Mesenchymal stem cell (in vitro differentiated cells and primary cell): ENCODE data around the gene IQGAP1.

ENCODE experiments used
- DNase-seq: peaks from one replicate; pipeline ENCODE4 v3.0.0-alpha.2; 2013
- H2AFZ ChIP-seq: one replicate; pipeline ENCODE4 v1.6.1; 2013; ENCODE audit warnings: low read depth, mild to moderate bottlenecking, control low read depth, inconsistent platforms, low read length, moderate library complexity
- H2AK5ac ChIP-seq: 2 replicates; pipeline ENCODE4 v1.6.1; 2013; ENCODE audit warnings: low read length, moderate library complexity, mild to moderate bottlenecking, inconsistent platforms; ENCODE audit not compliant: severe bottlenecking
- H2BK120ac ChIP-seq: one replicate; pipeline ENCODE4 v1.6.1; 2013; ENCODE audit warnings: low read depth, mild to moderate bottlenecking, inconsistent platforms, low read length, moderate library complexity
- H2BK12ac ChIP-seq, 2 experiments: one replicate each; pipeline ENCODE4 v1.6.1; 2013; ENCODE audit warnings: inconsistent platforms in 2 of 2, low read length in 2 of 2, mild to moderate bottlenecking in 2 of 2, moderate library complexity in 2 of 2, control low read depth in 1 of 2
- H2BK15ac ChIP-seq: one replicate; pipeline ENCODE4 v1.6.1; 2013; ENCODE audit warnings: mild to moderate bottlenecking, low read depth, inconsistent platforms; ENCODE audit not compliant: poor library complexity, severe bottlenecking
- H2BK5ac ChIP-seq: 2 replicates; pipeline ENCODE4 v1.6.1; 2013; ENCODE audit warnings: low read depth, mild to moderate bottlenecking, low read length, control low read depth, inconsistent platforms; ENCODE audit not compliant: poor library complexity, severe bottlenecking
- H3K14ac ChIP-seq, 2 experiments: one replicate each; pipeline ENCODE4 v1.6.1; 2013; ENCODE audit warnings: inconsistent platforms in 2 of 2, low read length in 2 of 2, control low read depth in 1 of 2, mild to moderate bottlenecking in 1 of 2, moderate library complexity in 1 of 2
- H3K18ac ChIP-seq, 2 experiments: one replicate each; pipeline ENCODE4 v1.6.1; 2013; ENCODE audit warnings: inconsistent platforms in 2 of 2, low read length in 2 of 2, control low read depth in 1 of 2, low read depth in 1 of 2, mild to moderate bottlenecking in 1 of 2
- H3K23ac ChIP-seq, 2 experiments: one replicate each; pipeline ENCODE4 v1.6.1; 2013; ENCODE audit warnings: inconsistent platforms in 2 of 2, low read length in 2 of 2, mild to moderate bottlenecking in 2 of 2, moderate library complexity in 2 of 2, control low read depth in 1 of 2
- H3K27ac ChIP-seq: 2 replicates; pipeline ENCODE4 v1.5.1; 2013; ENCODE audit warnings: mild to moderate bottlenecking, moderate library complexity, low read length, control low read depth, inconsistent platforms; ENCODE audit not compliant: poor library complexity, severe bottlenecking
- H3K27me3 ChIP-seq, 2 experiments: 2 replicates each; pipeline versions ENCODE4 v1.6.1 to v1.7.0; 2013; ENCODE audit warnings: low read length in 2 of 2, mild to moderate bottlenecking in 2 of 2, moderate library complexity in 2 of 2, control low read depth in 1 of 2, inconsistent platforms in 1 of 2; ENCODE audit not compliant: control insufficient read depth in 1 of 2, insufficient read depth in 1 of 2
- H3K36me3 ChIP-seq, 2 experiments: 2 replicates each; pipeline versions ENCODE4 v1.6.1 to v1.7.0; 2013; ENCODE audit warnings: low read length in 2 of 2, control low read depth in 1 of 2, inconsistent platforms in 1 of 2, low read depth in 1 of 2, mild to moderate bottlenecking in 1 of 2; ENCODE audit not compliant: insufficient read depth in 2 of 2, control insufficient read depth in 1 of 2
- H3K4ac ChIP-seq, 2 experiments: one replicate each; pipeline ENCODE4 v1.6.1; 2013; ENCODE audit warnings: inconsistent platforms in 2 of 2, low read length in 2 of 2, mild to moderate bottlenecking in 2 of 2, moderate library complexity in 2 of 2, control low read depth in 1 of 2, low read depth in 1 of 2
- H3K4me1 ChIP-seq: 2 replicates; pipeline ENCODE4 v1.6.1; 2013; ENCODE audit warnings: low read depth, low read length, control low read depth; ENCODE audit not compliant: control insufficient read depth, insufficient read depth
- H3K4me2 ChIP-seq: 2 replicates; pipeline ENCODE4 v1.6.1; 2013; ENCODE audit warnings: low read length, mild to moderate bottlenecking, inconsistent platforms; ENCODE audit not compliant: poor library complexity, severe bottlenecking
- H3K4me3 ChIP-seq, 2 experiments: 2 replicates each; pipeline versions ENCODE4 v1.5.1 to v1.7.0; 2013; ENCODE audit warnings: low read length in 2 of 2, mild to moderate bottlenecking in 2 of 2, control low read depth in 1 of 2, low read depth in 1 of 2; ENCODE audit not compliant: insufficient read depth in 1 of 2
- H3K79me1 ChIP-seq: replicated peaks from 2 replicates; pipeline ENCODE4 v1.6.1; 2013; ENCODE audit warnings: mild to moderate bottlenecking, control low read depth, low read length, inconsistent platforms; ENCODE audit not compliant: poor library complexity, severe bottlenecking
- H3K9ac ChIP-seq: 2 replicates; pipeline ENCODE4 v1.7.0; 2013; ENCODE audit warnings: mild to moderate bottlenecking, low read length, moderate library complexity
- H3K9me3 ChIP-seq: 2 replicates; pipeline ENCODE4 v1.7.0; 2013; ENCODE audit warnings: mild to moderate bottlenecking, low read length; ENCODE audit not compliant: control insufficient read depth
- H4K8ac ChIP-seq: one replicate; pipeline ENCODE4 v1.6.1; 2013; ENCODE audit warnings: inconsistent platforms, mild to moderate bottlenecking, low read length, moderate library complexity
- H4K91ac ChIP-seq: one replicate; pipeline ENCODE4 v1.6.1; 2013; ENCODE audit warnings: mild to moderate bottlenecking, low read length, inconsistent platforms
- WGBS: methylation state at CpG from one replicate; pipeline ENCODE4 v1.1.7; 2013; ENCODE audit warnings: mixed read lengths; 5-methylcytosine and 5-hydroxymethylcytosine counted together

Gene IQGAP1

GRCh38 chr15:90449206-90449735 lies 61.2 kb downstream of the IQGAP1 start:
- Histone ChIP-seq H2BK5ac (no peak overlapping the region), H3K14ac (no peak overlapping the region), H3K79me1 (peaks cover 25% of the 10 kb centered on the region), H2BK12ac (no peak overlapping the region), H3K4me1 (peaks cover 4% of the 10 kb centered on the region), H3K9me3 (no peaks in the 10 kb centered on the region), H3K27ac (no peak overlapping the region), H3K36me3 (peaks cover 22 to 97% of the 10 kb centered on the region in 2 experiments), H2AFZ (no peak overlapping the region), H3K4me2 (no peak overlapping the region), H3K27me3 (no peaks in the 10 kb centered on the region), H4K8ac (no peak overlapping the region), H3K9ac (no peak overlapping the region), H4K91ac (no peak overlapping the region), H3K18ac (no peak overlapping the region), H3K4me3 (no peak overlapping the region), H3K23ac (no peak overlapping the region), H2BK15ac (no peak overlapping the region), H2BK120ac (no peak overlapping the region), H2AK5ac (no peak overlapping the region), H3K4ac (no peak overlapping the region)
- 100% methylated on average over 1 of the region's 4 CpGs for WGBS
- no peak for DNase-seq

GRCh38 chr15:90451053-90451850 lies 63.2 kb downstream of the IQGAP1 start:
- no peak overlapping the region for H3K4me3 ChIP-seq
- H3K9ac ChIP-seq: no peak overlapping the region
- H3K18ac ChIP-seq: no peak overlapping the region
- no peak overlapping the region for H3K23ac ChIP-seq
- H3K36me3 ChIP-seq: peaks cover 25 to 97% of the 10 kb centered on the region in 2 experiments
- no peak overlapping the region for H2AK5ac ChIP-seq
- H2AFZ ChIP-seq: no peak overlapping the region
- peak; percentile 45 for DNase-seq
- no peaks in the 10 kb centered on the region for H3K27me3 ChIP-seq
- H3K27ac ChIP-seq: no peak overlapping the region
- WGBS: 94% methylated on average over 4 of the region's 5 CpGs
- H2BK120ac ChIP-seq: no peak overlapping the region
- H4K8ac ChIP-seq: no peak overlapping the region
- no peak overlapping the region for H2BK5ac ChIP-seq
- H3K4me2 ChIP-seq: peak overlapping the region; percentile 2
- no peaks in the 10 kb centered on the region for H3K9me3 ChIP-seq
- H3K4ac ChIP-seq: no peak overlapping the region
- H2BK12ac ChIP-seq: no peak overlapping the region
- H3K14ac ChIP-seq: no peak overlapping the region
- no peak overlapping the region for H4K91ac ChIP-seq
- H3K4me1 ChIP-seq: peaks cover 4% of the 10 kb centered on the region
- H3K79me1 ChIP-seq: peaks cover 25% of the 10 kb centered on the region
- H2BK15ac ChIP-seq: no peak overlapping the region

DNA sequence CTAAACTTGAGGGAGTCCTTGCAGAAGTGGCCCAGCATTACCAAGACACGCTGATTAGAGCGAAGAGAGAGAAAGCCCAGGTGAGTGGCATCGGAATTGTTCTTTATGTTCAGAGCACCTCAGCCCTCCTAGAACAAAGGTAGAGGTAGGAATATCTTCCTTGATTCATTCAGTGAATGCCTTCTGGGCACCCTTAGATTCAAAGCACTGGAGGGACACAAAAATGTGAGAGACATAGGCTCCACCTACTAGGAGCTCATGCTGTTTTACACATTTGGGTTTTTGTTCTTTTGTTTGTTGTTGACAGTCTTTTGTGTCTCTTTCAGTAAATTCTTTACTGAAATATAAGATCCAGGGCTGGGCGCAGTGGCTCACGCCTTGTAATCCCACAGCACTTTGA lies 68.2 kb downstream of the IQGAP1 start:
- WGBS: 96% methylated on average over 5 of the region's 5 CpGs
- Histone ChIP-seq H3K27me3 (no peaks in the 10 kb centered on the region), H3K9ac (no peak overlapping the region), H2AK5ac (no peak overlapping the region), H3K36me3 (peaks cover 28 to 85% of the 10 kb centered on the region in 2 experiments), H4K91ac (no peak overlapping the region), H3K79me1 (peaks cover 28% of the 10 kb centered on the region), H2BK120ac (no peak overlapping the region), H3K23ac (no peak overlapping the region), H2BK15ac (no peak overlapping the region), H3K27ac (no peak overlapping the region), H2AFZ (no peak overlapping the region), H2BK12ac (no peak overlapping the region), H3K9me3 (no peaks in the 10 kb centered on the region), H3K4me1 (peaks cover 2% of the 10 kb centered on the region), H3K14ac (no peak overlapping the region), H3K4me2 (no peak overlapping the region), H3K4ac (no peak overlapping the region), H4K8ac (no peak overlapping the region), H2BK5ac (no peak overlapping the region), H3K4me3 (no peak overlapping the region), H3K18ac (no peak overlapping the region)
- DNase-seq: no peak

DNA sequence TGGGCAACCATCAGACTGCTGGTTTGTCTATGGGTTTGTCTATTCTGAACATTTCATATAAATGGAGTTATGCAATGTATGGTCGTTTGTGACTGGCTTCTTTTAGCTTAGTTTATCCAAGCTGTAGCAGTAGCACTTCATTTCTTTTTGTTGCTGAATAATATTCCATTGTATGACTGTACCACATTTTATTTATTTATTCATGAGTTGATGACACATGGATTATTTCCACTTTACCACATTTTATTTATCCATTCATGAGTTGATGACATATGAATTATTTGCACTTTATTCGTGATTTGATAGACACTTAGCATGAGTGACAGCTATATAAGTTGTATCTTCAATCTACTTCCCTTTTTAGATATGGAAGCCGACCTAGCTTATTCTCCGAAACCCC lies 70.0 kb downstream of the IQGAP1 start:
- Histone ChIP-seq H3K27me3 (no peaks in the 10 kb centered on the region), H3K14ac (no peak overlapping the region), H3K36me3 (peaks cover 18 to 69% of the 10 kb centered on the region in 2 experiments), H3K18ac (no peak overlapping the region), H3K4me2 (no peak overlapping the region), H2AFZ (no peak overlapping the region), H4K91ac (no peak overlapping the region), H3K27ac (no peak overlapping the region), H2BK5ac (no peak overlapping the region), H3K4me1 (no peaks in the 10 kb centered on the region), H3K9me3 (no peaks in the 10 kb centered on the region), H2BK15ac (no peak overlapping the region), H2BK12ac (no peak overlapping the region), H3K23ac (no peak overlapping the region), H3K79me1 (peaks cover 17% of the 10 kb centered on the region), H2BK120ac (no peak overlapping the region), H3K9ac (peak overlapping the region; percentile 39), H3K4me3 (no peak overlapping the region), H3K4ac (no peak overlapping the region), H4K8ac (no peak overlapping the region), H2AK5ac (no peak overlapping the region)
- no peak for DNase-seq
- WGBS: 100% methylated on average over 3 of the region's 4 CpGs
